Inflammatory macrophage treated with lipopolysaccharide for 4 hours (primary cell): ENCODE measurements around the gene MDM2.

Experiments used
- DNase-seq: peaks from one replicate; pipeline ENCODE4 v3.0.0-alpha.2; 2020

Gene MDM2

GRCh38 chr12:68854078-68854468 is 46.1 kb downstream of the MDM2 start:
- DNase-seq, result no peak

- no peak for DNase-seq
These were observed 46.6 kb downstream of the MDM2 start for GRCh38 chr12:68854554-68854953.

GRCh38 chr12:68855111-68855510 is 47.1 kb downstream of the MDM2 start:
- DNase-seq, result no peak

DNA sequence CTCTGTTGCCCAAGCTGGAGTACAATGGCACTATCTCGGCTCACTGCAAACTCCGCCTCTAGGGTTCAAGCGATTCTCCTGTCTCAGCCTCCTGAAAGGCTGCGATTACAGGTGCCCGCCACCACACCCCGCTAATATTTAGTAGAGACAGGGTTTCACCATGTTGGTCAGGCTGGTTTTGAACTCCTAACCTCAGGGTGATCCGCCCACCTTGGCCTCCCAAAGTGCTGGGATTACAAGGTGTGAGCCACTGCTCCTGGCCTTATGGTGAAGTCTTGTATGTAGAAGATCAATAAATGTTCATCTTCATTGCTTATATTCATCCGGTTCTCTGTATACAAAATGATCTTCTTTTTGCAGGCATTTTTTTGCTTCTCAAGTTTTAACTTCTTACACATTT is 47.8 kb downstream of the MDM2 start:
- DNase-seq, result no peak

- no peak for DNase-seq
These were observed 48.5 kb downstream of the MDM2 start for GRCh38 chr12:68856510-68856909.

GRCh38 chr12:68861890-68862289 is 53.9 kb downstream of the MDM2 start:
- DNase-seq, result no peak

DNA sequence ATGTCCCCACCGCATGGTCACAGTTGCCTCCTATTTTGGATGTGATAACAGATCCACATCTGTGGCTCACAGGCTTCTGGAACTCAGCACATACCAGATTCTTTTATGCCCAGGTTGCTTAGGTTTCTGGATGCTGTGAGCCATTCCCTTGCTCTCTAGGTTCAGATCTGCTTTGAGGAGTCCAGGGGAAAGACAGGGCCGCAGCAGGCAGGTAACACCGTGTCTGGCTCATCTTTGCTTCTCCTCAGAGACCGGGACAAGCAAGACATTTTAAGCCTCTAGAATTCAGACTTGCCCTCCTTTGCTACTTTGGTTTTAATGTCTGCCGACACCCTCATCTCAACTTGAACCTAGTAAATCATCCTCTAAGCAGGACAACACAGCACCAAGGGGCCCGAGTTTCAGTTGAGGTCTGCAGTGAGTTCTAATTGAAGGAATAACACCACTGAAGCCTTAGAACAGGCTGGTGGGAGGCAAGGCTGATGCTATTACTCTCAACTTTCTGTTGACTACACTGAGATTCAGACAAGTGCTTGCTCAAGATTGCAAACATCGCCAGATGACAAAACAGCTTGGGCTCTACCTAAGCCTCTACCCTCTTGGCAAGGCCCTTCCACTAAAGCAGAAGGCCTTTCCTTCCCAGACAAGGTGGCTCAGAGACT is 55.3 kb downstream of the MDM2 start:
- DNase-seq, result no peak

- DNase-seq, result peak; percentile 69
These were observed 56.0 kb downstream of the MDM2 start for GRCh38 chr12:68863886-68864454.

DNA sequence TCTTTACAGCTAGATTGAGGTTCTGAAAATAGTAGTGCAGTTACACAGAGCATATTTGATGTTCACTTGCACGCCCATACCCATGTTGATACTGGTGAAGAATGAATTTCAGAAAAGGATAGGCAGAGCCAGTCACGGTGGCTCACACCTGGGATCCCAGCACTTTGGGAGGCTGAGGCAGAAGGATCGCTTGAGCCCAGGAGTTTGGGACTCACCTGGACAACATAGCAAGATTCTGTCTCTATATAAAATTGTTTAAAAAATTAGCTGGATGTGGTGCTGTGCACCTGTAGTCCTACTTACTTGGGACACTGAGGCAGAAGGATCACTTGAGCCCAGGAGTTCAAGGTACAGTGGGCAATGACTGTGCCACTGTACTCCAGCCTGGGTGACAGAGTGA is 56.6 kb downstream of the MDM2 start:
- no peak for DNase-seq

DNA sequence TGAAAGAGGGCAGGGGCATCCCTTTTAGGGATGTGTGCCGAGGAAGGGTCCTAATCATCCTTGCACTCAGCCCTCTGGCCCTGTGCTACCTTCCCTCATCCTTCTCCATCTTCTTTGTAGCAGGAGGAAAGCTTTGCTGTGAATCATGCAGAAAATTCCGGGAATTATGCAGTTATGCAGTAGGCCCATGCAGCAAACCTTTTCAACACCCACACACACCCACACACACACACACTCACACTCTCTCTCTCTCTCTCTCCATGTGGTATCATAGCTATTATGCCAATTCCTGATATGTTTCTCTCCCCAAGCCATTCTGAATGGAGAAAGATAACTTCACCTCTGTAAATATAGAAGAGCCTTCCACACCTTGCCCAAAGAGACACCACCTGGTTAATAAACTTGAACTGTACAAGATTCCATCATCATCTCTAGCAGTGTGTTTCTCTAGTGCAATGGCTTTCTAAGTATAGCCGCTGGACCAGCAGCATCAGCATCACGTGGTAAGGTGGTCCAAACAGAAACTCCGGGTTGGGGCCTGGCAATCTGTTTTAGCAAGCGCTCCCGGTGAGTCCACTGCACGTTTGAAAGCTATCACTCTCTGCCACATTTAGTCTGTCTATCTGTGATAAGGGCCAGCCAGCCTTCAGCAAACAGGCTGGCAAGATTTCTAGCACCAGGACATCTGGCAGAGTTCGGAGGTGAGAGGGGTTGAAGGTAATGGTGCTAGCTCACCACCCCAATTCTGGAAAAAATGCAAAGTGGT is 57.6 kb downstream of the MDM2 start:
- DNase-seq, result no peak

GRCh38 chr12:68866950-68867349 is 59.0 kb downstream of the MDM2 start:
- no peak for DNase-seq

DNA sequence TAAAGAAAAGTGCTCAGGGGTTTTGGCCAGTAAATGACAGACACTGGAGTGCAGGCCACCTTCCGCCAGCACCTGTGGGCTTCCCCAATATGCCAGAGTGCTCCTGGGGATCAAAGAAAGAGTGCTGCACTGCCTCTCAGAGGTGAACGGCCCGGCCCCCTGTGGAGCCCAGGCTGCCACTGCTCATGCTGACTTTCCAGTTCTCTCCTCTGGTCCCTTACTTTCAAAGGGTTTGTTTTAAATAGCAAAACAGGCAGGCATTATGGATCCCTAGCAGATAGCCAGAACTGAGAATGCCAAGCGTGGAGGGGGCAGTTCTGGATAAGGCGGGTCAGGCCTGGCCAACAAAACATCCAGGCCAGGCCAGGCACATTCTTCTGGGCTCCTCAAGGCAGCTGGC is 59.6 kb downstream of the MDM2 start:
- no peak for DNase-seq

GRCh38 chr12:68868043-68868790 is 60.2 kb downstream of the MDM2 start:
- DNase-seq, result no peak

- no peak for DNase-seq
These were observed 62.0 kb downstream of the MDM2 start for GRCh38 chr12:68870011-68870410.

DNA sequence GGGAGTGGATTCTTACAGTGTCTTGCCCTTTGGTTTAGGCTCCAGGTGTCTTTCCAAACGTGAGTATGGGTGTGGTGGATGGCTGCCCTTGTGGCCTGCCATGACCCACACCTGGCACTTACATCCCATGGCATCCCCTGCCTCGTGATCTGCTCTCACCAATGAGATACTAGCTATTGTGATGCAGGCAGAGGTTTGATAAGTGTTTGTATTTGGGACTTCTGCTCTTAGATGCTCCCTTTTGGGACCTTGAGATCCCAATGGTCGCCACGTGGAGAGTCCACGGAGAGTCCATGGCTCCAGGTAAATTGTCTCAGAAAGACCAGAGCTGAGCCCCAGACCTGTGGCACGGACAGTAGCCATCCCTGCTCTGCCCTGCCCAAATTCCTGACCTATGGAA is 62.5 kb downstream of the MDM2 start:
- DNase-seq, result no peak

- no peak for DNase-seq
These were observed 63.4 kb downstream of the MDM2 start for GRCh38 chr12:68871396-68871795.

DNA sequence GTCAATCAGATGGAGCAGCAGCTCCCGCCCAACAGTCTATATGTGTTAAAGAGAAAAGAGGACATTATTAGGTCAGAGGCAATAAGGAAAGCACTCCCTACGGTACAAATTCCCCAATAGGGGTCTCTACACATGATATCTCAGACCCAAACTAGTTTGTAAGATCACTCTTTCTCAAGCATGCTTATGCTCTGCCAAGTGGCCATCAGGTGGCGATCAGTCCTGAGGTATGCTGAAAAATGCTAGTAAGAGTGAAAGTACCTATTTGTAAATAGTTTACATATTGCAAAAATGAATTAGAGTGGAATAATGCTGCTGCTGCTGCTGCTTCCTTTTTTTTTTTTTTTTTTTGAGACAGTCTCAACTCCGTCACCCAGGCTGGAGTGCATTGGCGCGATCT is 63.9 kb downstream of the MDM2 start:
- peak; percentile 60 for DNase-seq

DNA sequence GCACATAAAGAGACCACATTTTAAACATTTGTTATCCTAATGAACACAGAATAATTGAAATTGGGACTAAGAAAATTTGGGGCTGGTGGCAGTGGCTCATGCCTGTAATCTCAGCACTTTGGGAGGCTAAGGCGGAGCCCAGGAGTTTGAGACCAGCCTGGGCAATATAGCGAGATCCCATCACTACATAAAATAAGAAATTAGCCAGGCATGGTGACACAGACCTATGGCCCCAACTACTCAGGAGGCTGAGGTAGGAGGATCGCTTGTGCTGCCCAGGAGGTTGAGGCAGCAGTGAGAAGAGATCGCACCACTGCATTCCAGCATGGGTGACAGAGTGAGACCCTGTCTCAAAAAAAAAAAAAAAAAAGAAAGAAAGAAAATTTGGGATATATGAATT is 65.3 kb downstream of the MDM2 start:
- no peak for DNase-seq

DNA sequence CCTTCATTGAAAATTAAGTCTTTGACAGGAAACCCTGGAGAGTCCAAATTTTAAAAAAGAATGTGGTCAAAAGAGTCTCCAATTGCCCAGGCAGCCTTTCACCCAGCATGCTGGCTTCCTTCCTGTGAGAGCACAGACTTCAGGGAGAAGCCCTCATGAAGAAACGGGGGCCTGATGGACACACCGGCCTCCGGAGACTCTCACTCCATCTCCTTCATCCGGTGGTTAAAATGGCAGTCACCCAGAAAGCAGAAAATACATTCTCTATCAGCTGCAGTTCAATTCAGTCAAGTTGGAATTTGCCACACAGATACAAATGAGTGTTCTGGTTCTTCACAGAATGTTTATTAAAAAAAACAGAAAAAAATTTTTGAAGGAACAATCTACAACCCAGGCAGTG is 68.5 kb downstream of the MDM2 start:
- DNase-seq, result no peak

DNA sequence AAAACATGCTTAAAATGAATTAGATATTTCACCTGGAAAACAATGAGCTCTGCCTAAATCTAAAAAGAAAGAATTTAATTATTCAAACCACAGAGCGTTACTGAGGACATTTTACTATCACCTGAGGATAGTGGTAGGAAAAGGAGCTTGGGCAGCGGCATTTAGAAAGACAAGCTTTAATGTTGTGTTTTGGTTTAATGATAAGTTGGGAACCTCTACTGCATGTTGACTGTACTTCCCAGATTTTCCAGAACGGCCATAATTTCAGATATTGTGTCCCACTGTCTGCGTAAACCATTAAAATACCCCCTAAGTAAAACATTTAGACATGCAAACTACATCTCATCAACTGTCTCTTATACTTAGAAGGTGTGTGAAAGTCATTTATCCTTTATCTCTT is 69.6 kb downstream of the MDM2 start:
- no peak for DNase-seq

- no peak for DNase-seq
These were observed 70.3 kb downstream of the MDM2 start for GRCh38 chr12:68878283-68878682.

- no peak for DNase-seq
These were observed 70.9 kb downstream of the MDM2 start for GRCh38 chr12:68878846-68879245.

- DNase-seq, result no peak
These were observed 72.8 kb downstream of the MDM2 start for GRCh38 chr12:68880660-68881325.
